Measurements from ENCODE around the gene ARHGEF1. TPM values are rescaled to one million over a fixed set of nuclear protein-coding genes. Genes with fewer than 3 reads are reported as not detected.
"Not testable (repeated sequence)": the region's sequence is repeated elsewhere in the genome, so short reads cannot be mapped to it uniquely, and the experiment has no call there.

ARHGEF1 gene
- total RNA-seq, 1 donor from 2014 or later, result 120 TPM

GRCh38 chr19:41861846-41862245 lies 21.1 kb upstream of the ARHGEF1 start:
- DNase-seq (ENCODE audit: low spot score), result no peak

DNA sequence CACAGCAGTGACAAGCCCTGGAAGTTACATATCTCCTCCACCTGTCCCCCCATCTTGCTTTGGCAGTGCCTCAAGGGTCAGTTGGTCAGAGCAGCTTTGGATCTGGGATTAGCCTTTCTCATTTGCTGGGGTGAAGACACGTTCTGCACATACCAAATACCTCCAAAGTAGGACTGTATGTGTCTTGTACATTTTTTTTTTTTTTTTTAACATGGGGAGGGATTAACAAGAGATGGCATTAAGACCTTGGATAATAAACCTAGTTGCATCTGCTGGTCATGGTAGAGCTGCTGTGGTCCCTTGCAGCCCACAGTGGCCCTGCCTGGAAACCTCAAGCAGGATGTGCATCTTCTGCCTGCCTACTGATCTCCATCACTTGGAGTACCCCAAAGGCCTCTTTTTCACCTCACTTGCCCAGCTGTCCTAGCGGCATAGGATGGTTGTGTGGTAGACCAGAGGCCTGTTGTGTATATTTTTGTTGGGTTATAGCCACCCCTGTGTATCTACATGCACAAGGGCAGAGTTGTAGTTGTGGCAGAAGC lies 20.5 kb upstream of the ARHGEF1 start:
- DNase-seq (ENCODE audit: low spot score), result no peak

DNA sequence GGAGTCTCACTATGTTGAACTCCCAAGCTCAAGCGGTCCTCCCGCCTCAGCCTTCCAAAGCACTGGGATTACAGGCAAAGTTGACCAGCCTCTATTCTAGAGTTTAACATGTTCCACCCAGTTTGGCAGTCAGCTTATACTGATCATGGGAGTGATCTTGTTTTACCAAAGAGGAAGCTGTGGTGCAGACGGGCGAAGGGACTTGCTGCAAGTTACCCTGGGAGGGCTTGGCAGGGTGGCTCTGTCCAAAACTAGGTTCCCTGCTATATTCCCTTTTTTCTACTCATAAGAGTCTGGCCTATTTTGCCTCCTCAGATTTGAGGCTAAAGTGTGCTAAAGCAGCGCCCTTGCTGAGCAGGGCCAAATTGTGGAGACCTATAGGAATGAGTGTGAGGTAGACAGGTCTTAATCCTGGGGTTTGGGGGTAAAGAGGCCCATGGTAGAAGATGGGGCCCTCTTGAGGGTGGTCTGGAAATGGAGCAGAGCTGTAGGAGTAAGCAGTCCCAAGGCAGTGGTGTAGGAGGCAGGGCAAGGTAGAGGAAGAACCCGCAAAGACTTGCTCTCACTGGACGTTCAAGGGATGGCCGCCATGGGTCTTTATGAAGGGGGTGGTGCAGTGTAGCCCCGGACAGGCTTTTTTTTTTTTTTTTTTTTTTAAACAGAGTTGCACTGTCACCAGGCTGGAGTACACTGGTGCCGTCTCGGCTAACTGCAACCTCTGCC lies 19.6 kb upstream of the ARHGEF1 start:
- no peak for DNase-seq (ENCODE audit: low spot score)

DNA sequence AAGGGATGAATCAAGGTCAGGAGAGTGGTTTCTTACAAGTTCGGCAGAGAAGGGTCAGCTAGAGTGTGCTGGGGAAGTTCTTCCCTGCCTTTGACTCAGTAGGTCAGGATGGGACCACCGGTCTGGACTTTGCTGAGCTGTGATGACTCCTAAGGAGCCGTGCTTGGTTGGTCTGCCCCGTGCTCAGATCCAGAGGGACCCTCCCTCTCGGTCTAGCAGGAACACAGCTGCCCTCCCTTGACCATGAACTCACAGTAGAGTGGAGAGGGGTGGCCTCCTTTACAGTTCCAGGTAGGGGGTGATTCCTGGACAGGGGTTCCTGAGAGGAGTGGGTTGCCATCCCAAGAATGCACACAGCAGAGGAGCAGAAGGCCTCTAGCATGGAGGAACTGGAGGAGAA lies 18.6 kb upstream of the ARHGEF1 start:
- no peak for DNase-seq (ENCODE audit: low spot score)

DNA sequence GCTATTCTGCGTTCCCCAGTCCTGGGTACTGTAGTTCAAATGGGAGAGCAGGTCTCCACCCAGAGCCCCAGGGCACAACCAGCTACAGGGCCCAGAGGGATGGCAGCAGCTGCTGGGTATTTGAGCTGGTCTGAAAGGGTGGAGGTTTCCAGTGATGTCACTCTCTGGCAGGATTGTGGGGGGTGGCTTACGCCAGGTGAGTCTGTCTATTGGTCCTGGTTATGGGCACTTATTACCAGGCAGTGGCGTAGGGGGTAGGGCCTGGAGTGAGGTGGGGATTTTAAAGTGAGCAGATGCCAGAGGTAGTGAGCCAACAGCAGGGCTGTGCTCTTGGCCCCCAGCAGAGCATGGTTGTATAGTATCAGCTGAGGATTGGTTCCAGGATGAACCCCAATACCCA lies 16.7 kb upstream of the ARHGEF1 start:
- DNase-seq (ENCODE audit: low spot score), result no peak

DNA sequence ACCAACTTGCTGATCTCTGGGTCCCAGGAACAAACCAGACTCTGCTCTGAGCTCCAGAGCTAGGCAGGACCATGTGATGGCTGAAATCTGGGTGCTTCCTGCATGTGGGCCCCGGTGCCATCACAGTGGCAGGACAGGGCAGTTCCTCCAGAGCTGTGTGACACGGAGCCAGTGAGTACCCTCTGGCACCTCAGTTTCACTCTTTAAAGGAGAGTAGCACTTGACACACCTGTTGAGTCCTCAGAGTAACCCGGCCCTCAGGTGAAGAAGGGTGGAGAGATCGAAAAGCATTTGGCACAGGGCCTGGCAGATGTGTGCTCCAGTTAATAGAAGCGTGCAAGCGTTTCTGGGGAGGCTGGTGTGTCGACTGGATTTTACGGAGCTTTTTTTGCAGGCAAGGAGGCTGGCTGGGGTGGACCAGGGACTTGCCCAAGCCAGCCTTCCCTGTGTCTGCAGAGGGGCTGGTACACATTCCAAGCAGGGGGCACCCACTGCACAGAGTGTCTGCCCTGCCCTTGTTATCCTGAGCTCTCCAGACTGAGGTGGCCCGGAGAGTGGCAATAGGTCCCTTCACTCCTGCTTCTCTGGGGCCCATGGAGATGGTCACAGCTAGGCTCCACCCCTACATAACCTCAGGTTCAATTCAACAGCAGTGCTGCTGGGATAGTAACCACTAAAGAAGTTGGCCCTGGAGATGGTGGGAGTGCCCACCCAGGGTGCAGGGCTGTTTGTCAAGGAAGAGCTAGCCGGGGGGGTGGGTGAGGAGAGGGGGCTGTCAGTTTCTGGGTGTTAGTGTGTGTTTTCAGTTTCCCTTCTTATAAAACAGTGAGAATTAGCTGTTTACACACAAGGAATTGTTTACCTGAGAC lies 14.6 kb upstream of the ARHGEF1 start:
- no peak for DNase-seq (ENCODE audit: low spot score)

- no peak for DNase-seq (ENCODE audit: low spot score)
These were observed 14.0 kb upstream of the ARHGEF1 start for GRCh38 chr19:41868989-41869300.

GRCh38 chr19:41869374-41869955 lies 13.5 kb upstream of the ARHGEF1 start:
- no peak for DNase-seq (ENCODE audit: low spot score)

DNA sequence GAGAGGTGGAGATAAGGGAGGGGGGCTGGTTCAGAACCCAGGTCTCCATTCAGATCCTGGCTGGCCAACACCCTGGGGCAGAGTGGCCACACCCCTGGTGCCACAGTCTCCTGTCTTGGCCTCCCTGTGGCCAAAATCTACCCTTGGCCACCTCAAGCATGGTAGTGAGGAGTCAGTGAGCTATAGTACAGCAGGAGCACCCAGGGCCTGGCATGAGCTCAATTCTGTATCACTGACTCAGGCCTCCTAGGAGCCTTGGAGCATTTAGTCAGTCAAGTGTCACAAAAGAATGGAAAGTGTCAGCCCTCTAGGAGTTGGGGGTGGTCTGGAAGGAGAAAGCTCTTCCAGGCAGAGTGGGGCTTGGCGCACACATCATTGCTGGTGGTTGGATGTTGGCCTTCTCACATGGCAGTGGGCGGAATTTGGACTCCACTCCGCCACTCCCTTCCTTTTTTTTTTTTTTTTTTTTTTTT lies 12.5 kb upstream of the ARHGEF1 start:
- no peak for DNase-seq (ENCODE audit: low spot score)

DNA sequence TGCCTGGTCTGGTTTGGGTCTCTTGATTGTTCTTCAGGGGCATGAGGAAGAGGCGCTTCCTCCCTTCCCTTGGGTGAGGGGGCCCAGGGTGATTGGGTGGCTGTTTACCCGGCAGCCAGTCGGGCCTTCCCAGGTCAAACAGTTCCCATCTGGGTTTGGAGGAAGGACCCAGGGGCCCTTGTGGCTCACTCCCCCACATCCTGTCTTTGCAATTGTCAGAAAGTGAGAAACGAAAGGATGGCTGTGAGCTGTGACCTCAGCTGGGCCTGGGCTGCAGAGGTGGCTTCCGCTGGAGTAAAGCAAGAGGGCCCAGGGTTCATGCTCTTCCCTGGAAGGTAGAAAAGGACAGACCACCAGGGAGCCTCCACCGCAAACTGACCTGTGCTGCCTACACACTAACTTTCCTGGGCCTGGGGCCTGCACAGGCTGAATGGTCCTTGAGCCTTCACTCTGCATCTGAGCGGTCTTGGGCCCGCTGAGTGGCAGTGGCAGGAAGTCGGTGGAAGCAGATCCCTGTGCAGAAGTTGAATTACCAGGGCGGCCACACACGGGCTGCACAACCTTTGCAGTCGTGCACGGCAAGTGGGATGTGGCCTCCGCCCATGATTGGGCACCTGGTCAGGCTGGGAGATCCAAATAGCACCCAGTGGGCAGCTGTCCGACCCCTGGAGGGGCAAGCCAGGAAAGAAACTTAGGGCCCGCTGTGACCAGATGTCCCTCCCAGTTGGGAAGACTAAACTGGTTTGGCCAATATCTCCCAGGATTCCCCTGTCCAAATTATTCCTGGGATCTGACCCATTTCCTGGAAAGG lies 11.2 kb upstream of the ARHGEF1 start:
- no peak for DNase-seq (ENCODE audit: low spot score)

DNA sequence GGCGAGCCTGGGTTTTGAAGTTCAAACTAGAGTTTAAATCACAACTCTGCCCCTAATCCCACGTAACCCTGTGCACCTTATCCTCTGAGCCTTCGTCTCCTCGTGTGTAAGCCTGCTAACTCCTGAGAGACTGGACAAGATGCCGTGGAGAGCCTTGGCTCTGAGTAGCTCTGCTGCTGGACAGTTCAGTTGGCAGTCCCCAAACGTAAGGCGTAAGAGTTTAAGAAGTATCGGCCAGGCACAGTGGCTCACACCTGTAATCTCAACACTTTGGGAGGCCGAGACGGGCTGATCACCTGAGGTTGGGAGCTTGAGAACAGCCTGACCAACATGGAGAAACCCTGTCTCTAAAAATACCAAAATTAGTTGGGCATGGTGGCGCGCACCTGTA lies 10.6 kb upstream of the ARHGEF1 start:
- no peak for DNase-seq (ENCODE audit: low spot score)

DNA sequence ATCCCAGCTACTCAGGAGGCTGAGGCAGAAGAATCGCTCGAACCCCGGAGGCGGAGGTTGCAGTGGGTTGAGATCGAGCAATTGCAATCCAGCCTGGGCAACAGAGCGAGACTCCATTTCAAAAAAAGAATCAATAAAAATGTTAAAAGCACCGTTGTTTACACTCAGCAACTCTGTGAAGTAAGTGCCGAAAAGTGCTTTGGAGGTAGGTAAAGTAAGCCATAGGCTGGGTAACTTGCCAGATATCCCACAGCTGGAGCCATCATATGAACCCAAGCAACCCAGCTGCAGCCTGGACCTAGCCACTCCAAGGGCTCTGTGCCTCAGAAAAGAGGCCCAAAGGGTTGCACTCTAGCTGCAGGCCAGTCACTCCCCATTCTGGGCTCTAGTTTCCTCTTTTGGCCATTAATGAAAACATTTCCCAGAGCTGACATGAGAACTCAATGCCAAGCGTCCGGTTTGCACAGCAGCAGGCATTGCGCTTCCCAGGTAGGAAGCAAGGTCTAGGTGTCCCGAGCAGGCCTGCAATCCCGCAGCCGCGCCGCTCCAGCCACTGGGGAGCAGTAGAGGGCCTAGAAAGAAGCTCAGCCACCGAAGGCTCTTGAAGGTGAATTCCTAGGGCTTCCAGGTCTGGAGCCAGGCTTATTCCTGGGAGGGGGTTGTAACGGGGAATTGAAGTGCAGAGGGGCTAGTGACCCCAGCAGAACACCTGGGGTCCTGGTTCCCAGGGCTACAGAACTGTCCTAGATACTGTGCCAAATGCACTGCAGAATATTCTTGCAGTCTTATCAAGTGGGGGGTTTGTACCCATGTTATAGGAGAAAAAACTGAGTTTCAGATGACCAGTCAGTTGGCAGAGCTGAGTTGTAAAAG lies 10.0 kb upstream of the ARHGEF1 start:
- DNase-seq (ENCODE audit: low spot score), result peak; percentile 82

- not testable (repeated sequence) for DNase-seq (ENCODE audit: low spot score)
These were observed 7.0 kb upstream of the ARHGEF1 start for GRCh38 chr19:41875973-41876372.

GRCh38 chr19:41876847-41877832 lies 5.8 kb upstream of the ARHGEF1 start, which contains the start of gene CD79A:
Gene CD79A (plus strand): TSS chr19:41877279. CDS start chr19:41877305, 26 bp downstream.
- no peak for DNase-seq (ENCODE audit: low spot score)

GRCh38 chr19:41877916-41878905 lies 4.8 kb upstream of the ARHGEF1 start:
- DNase-seq (ENCODE audit: low spot score), result no peak

DNA sequence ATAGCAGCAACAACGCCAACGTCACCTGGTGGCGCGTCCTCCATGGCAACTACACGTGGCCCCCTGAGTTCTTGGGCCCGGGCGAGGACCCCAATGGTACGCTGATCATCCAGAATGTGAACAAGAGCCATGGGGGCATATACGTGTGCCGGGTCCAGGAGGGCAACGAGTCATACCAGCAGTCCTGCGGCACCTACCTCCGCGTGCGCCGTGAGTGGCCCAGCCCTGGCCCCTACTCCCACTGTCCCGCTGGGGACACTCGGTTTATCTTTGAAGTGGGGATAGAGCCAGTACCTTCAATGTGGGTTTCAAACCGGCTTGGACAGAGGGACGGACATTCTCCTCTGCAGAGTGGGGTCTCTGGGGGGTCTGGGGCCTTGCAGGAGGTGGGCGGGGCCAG lies 3.9 kb upstream of the ARHGEF1 start:
- DNase-seq (ENCODE audit: low spot score), result no peak

GRCh38 chr19:41879670-41880328 lies 3.2 kb upstream of the ARHGEF1 start:
- no peak for DNase-seq (ENCODE audit: low spot score)

DNA sequence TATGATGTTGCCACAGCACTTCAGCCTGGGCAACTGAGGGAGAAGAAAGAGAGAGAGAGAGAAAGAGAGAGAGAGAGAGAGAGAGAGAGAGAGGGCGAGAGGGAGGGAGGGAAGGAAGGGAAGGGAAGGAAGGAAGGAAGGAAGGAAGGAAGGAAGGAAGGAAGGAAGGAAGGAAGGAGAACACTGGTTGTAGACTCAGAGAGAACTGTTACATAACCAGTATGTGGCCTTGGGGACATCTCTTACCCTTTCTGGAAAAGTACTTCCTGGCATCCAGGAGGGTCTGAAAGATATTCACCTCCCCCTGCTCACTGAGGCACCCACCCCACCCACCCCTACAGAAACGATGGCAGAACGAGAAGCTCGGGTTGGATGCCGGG lies 2.7 kb upstream of the ARHGEF1 start:
- no peak for DNase-seq (ENCODE audit: low spot score)
